SH-SY5Y (cell line): ENCODE results near the gene NOP16.

Experiments used
- GATA2 ChIP-seq: IDR thresholded peaks from 2 replicates; pipeline ENCODE4 v1.6.1; 2011; ENCODE audit warnings: mild to moderate bottlenecking, low read depth, low read length
- GATA3 ChIP-seq: IDR thresholded peaks from 2 replicates; pipeline ENCODE4 v1.6.1; 2011; ENCODE audit warnings: low read depth, mild to moderate bottlenecking, low read length, moderate library complexity

NOP16 gene

GRCh38 chr5:176384366-176384930 is 4.0 kb downstream of the NOP16 start:
- TF ChIP-seq GATA2 (no peak), GATA3 (no peak)

GRCh38 chr5:176383961-176384360 is 4.4 kb downstream of the NOP16 start:
- TF ChIP-seq GATA3 = no peak
- TF ChIP-seq GATA2 = no peak

- no peak for TF ChIP-seq GATA3
- TF ChIP-seq GATA2 = no peak
Observed at GRCh38 chr5:176383248-176383905, 5.0 kb downstream of the NOP16 start.

- no peak for TF ChIP-seq GATA3
- TF ChIP-seq GATA2 = no peak
Observed at GRCh38 chr5:176382721-176383120, 5.7 kb downstream of the NOP16 start.

- TF ChIP-seq GATA2 = no peak
- TF ChIP-seq GATA3 = no peak
Observed at GRCh38 chr5:176381979-176382378, 6.4 kb downstream of the NOP16 start.

GRCh38 chr5:176381423-176381822 is 7.0 kb downstream of the NOP16 start:
- no peak for TF ChIP-seq GATA3
- no peak for TF ChIP-seq GATA2

GRCh38 chr5:176379881-176380280 is 8.5 kb downstream of the NOP16 start:
- TF ChIP-seq GATA3 (no peak), GATA2 (no peak)

- TF ChIP-seq GATA2 (no peak), GATA3 (no peak)
Observed at GRCh38 chr5:176373100-176373818, 15.1 kb downstream of the NOP16 start.

- TF ChIP-seq GATA2 (no peak), GATA3 (no peak)
Observed at GRCh38 chr5:176371621-176372539, 16.5 kb downstream of the NOP16 start.

- TF ChIP-seq GATA3 (no peak), GATA2 (no peak)
Observed at GRCh38 chr5:176369934-176370711, 18.3 kb downstream of the NOP16 start.

- TF ChIP-seq GATA2 = no peak
- TF ChIP-seq GATA3 = no peak
Observed at GRCh38 chr5:176368726-176369125, 19.7 kb downstream of the NOP16 start.

GRCh38 chr5:176366232-176366894 is 22.0 kb downstream of the NOP16 start:
- no peak for TF ChIP-seq GATA2
